OCI-LY1 (cell line): ENCODE data around the gene RHOD.

Source experiments
- H2AFZ ChIP-seq: fragments of 200-600 bp; sonication (generic), shearing (Covaris generic); 2 replicates; pipeline ENCODE4 v1.6.0; 2014; ENCODE audit warnings: antibody characterized with exemption, mild to moderate bottlenecking, low read length
- H3F3A ChIP-seq: fragments of 200-600 bp; sonication (generic), shearing (Covaris generic); 2 replicates; pipeline ENCODE4 v1.6.0; 2014; ENCODE audit warnings: mild to moderate bottlenecking, antibody characterized with exemption, low read length, moderate library complexity; ENCODE audit not compliant: insufficient read depth
- H3K27ac ChIP-seq: fragments of 200-600 bp; sonication (generic); 2 replicates; pipeline ENCODE4 v1.5.1; 2014; ENCODE audit warnings: low read length, mixed run types, mild to moderate bottlenecking, low read depth; ENCODE audit not compliant: poor library complexity, severe bottlenecking
- H3K27me3 ChIP-seq: fragments of 200-600 bp; sonication (generic); 2 replicates; pipeline ENCODE4 v1.6.0; 2014; ENCODE audit warnings: antibody characterized with exemption, mild to moderate bottlenecking, low read length, moderate library complexity; ENCODE audit not compliant: insufficient read depth
- H3K36me3 ChIP-seq: fragments of 200-600 bp; sonication (generic); 2 replicates; pipeline ENCODE4 v1.6.1; 2014; ENCODE audit warnings: mild to moderate bottlenecking, antibody characterized with exemption, low read length, moderate library complexity, mixed read lengths; ENCODE audit not compliant: insufficient read depth
- H3K4me1 ChIP-seq: fragments of 200-600 bp; sonication (generic); 2 replicates; pipeline ENCODE4 v1.5.1; 2014; ENCODE audit warnings: mild to moderate bottlenecking, low read length, moderate library complexity; ENCODE audit not compliant: insufficient read depth, severe bottlenecking
- H3K4me2 ChIP-seq: fragments of 200-600 bp; sonication (generic), shearing (Covaris generic); 2 replicates; pipeline ENCODE4 v1.6.1; 2014; ENCODE audit warnings: low read length
- H3K4me3 ChIP-seq: fragments of 200-600 bp; sonication (generic); 2 replicates; pipeline ENCODE4 v1.5.1; 2014; ENCODE audit warnings: low read length, low read depth, mild to moderate bottlenecking, mixed read lengths; ENCODE audit not compliant: poor library complexity, severe bottlenecking
- H3K79me2 ChIP-seq: fragments of 200-600 bp; shearing (Covaris generic); 2 replicates; pipeline ENCODE4 v1.6.1; 2016; ENCODE audit warnings: mixed run types, low read length, mixed read lengths; ENCODE audit not compliant: insufficient read depth
- H3K9ac ChIP-seq: fragments of 200-600 bp; sonication (generic), shearing (Covaris generic); 2 replicates; pipeline ENCODE4 v1.6.1; 2014; ENCODE audit warnings: mild to moderate bottlenecking, low read length, mixed read lengths
- H3K9me2 ChIP-seq: fragments of 200-600 bp; sonication (generic), shearing (Covaris generic); 2 replicates; pipeline ENCODE4 v1.6.1; 2014; ENCODE audit warnings: low read depth, mild to moderate bottlenecking, low read length, mixed read lengths
- H3K9me3 ChIP-seq: fragments of 200-600 bp; shearing (Covaris generic); 2 replicates; pipeline ENCODE4 v1.6.1; 2014; ENCODE audit warnings: low read length, mixed read lengths
- H4K20me1 ChIP-seq: fragments of 200-600 bp; sonication (generic), shearing (Covaris generic); 2 replicates; pipeline ENCODE4 v1.6.0; 2016; ENCODE audit warnings: mild to moderate bottlenecking, low read length; ENCODE audit not compliant: insufficient read depth
- CTCF ChIP-seq: fragments of 200-600 bp; sonication (generic), shearing (Covaris generic); IDR thresholded peaks from 2 replicates; pipeline ENCODE4 v1.5.1; 2017; ENCODE audit warnings: mild to moderate bottlenecking, antibody characterized with exemption, low read length, moderate library complexity, mixed read lengths
- EZH2 ChIP-seq: fragments of 200-600 bp; sonication (generic), shearing (Covaris generic); IDR thresholded peaks from 2 replicates; pipeline ENCODE4 v1.8.0; 2017; ENCODE audit warnings: borderline replicate concordance, mixed run types, mild to moderate bottlenecking, antibody characterized with exemption, low read length, moderate library complexity, mixed read lengths

RHOD gene

GRCh38 chr11:67119585-67120391 lies 63.1 kb downstream of the RHOD start:
- peak overlapping the region; percentile 91 for H3K4me2 ChIP-seq
- peaks cover 10% of the 10 kb centered on the region; the same call in 1 of the 2 replicates for H3K36me3 ChIP-seq
- H3K27ac ChIP-seq: peak overlapping the region; percentile 70
- H4K20me1 ChIP-seq: no peaks in the 10 kb centered on the region; the same call in 1 of the 2 replicates
- H3K9me3 ChIP-seq: no peaks in the 10 kb centered on the region
- H3K27me3 ChIP-seq: no peaks in the 10 kb centered on the region; the same call in 1 of the 2 replicates
- no peaks in the 10 kb centered on the region for H3F3A ChIP-seq
- H3K9ac ChIP-seq: peak overlapping the region; percentile 94
- no peaks in the 10 kb centered on the region for H3K9me2 ChIP-seq
- peaks cover 24% of the 10 kb centered on the region for H3K4me1 ChIP-seq
- no peak overlapping the region for H2AFZ ChIP-seq
- H3K79me2 ChIP-seq: peaks cover 47% of the 10 kb centered on the region
- H3K4me3 ChIP-seq: peak overlapping the region; percentile 96
- TF ChIP-seq CTCF (no peak), EZH2 (no peak)

GRCh38 chr11:67120456-67120855 lies 63.8 kb downstream of the RHOD start:
- Histone ChIP-seq H3F3A (no peaks in the 10 kb centered on the region), H3K27me3 (no peaks in the 10 kb centered on the region; the same call in 1 of the 2 replicates), H2AFZ (no peak overlapping the region), H4K20me1 (no peaks in the 10 kb centered on the region; the same call in 1 of the 2 replicates), H3K27ac (peak overlapping the region; percentile 70), H3K4me2 (peak overlapping the region; percentile 91), H3K4me3 (peak overlapping the region; percentile 96), H3K79me2 (peaks cover 52% of the 10 kb centered on the region), H3K9ac (peak overlapping the region; percentile 94), H3K4me1 (peaks cover 24% of the 10 kb centered on the region), H3K36me3 (peaks cover 16% of the 10 kb centered on the region), H3K9me3 (no peaks in the 10 kb centered on the region), H3K9me2 (no peaks in the 10 kb centered on the region)
- TF ChIP-seq EZH2 (no peak), CTCF (no peak)

- H4K20me1 ChIP-seq: no peaks in the 10 kb centered on the region
- no peaks in the 10 kb centered on the region; the same call in 1 of the 2 replicates for H3K27me3 ChIP-seq
- peaks cover 24% of the 10 kb centered on the region for H3K4me1 ChIP-seq
- peak overlapping the region; percentile 91 for H3K4me2 ChIP-seq
- H3K27ac ChIP-seq: peak overlapping the region; percentile 70
- peak overlapping the region; percentile 94 for H3K9ac ChIP-seq
- H2AFZ ChIP-seq: no peak overlapping the region
- H3F3A ChIP-seq: no peaks in the 10 kb centered on the region
- no peaks in the 10 kb centered on the region for H3K9me3 ChIP-seq
- peak overlapping the region; percentile 96 for H3K4me3 ChIP-seq
- H3K36me3 ChIP-seq: peaks cover 19% of the 10 kb centered on the region
- H3K9me2 ChIP-seq: no peaks in the 10 kb centered on the region
- no peak for TF ChIP-seq EZH2
- no peak for TF ChIP-seq CTCF
- H3K79me2 ChIP-seq: peaks cover 55% of the 10 kb centered on the region
Observed at GRCh38 chr11:67120881-67121710, 64.4 kb downstream of the RHOD start.
